IPS-NIHi11 (cell line): Measurements from ENCODE around the gene TRABD.

Experiments
- DNase-seq: peaks from one replicate; pipeline ENCODE4 v3.0.0; 2012; ENCODE audit warnings: mixed read lengths, low spot score

The TRABD gene

GRCh38 chr22:50186761-50187523 is 1.2 kb downstream of the TRABD start:
- no peak for DNase-seq

DNA sequence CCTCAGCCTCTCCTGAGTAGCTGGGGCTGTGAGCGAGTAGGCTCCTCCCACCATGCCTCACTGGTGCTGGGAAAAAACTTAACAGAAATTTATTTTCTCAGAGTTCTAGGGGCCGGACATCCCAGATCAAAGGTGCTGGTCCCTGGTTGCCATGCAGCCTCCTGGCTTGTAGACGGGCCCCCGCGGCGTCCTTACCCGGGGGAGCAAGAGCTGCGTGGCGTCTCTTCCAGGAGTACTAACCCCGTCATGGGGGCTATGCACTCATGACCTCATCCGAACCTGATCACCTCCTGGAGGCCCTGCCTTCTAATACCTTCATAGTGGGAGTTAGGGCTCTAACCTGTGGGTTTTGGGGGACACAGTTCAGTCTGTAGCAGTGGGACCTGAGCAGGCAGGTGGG is 2.6 kb downstream of the TRABD start:
- no peak for DNase-seq

DNA sequence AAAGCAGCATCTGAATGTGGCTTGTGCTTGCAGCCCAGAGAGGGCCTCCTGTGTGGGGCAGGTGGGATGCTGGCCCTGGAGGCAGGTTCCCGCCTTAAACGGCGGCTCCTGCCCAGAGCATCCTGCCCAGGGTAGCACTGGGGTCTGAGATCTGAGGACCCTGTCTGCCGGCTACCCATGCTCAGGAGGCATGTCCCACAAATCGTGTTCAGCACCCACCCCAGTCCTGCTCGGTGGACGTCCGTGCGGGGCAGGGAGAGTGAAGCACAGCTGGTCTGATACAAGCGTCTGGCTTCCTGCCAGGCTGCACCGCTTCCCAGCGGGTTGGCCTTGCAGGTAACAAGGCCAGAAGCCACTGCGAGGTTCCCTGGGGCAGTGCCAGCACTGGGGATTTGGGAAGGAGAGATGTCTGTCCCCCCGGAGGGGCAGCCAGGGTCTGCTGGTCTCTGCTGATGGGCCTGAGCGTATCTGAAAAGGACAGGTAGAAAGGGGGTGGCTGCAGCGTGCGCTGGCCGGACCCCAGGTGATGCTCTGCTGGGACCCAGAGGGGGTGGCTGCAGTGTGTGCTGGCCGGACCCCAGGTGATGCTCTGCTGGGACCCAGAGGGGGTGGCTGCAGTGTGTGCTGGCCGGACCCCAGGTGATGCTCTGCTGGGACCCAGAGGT is 3.6 kb downstream of the TRABD start:
- no peak for DNase-seq

DNA sequence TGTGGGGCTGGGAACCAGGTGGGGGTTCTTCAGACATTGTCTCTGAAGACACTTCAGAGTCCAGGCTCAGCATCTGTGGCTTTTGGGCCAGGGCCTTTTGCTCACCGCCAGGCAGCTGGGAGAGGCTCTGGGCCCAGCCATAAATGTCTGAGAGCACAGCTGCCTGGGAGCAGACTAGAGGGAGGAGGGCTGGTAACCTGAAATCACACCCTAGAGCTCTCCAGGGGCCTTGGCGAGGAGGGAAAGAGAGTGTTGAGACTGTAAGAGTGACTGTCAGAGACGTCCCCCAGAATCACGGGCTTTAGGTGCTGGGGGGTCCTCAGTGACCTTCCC is 4.1 kb downstream of the TRABD start:
- no peak for DNase-seq

- peak; percentile 84 for DNase-seq
These were observed 4.6 kb downstream of the TRABD start for GRCh38 chr22:50190182-50190940.

- no peak for DNase-seq
These were observed 5.4 kb downstream of the TRABD start for GRCh38 chr22:50190941-50191741.

GRCh38 chr22:50192436-50193204 is 6.9 kb downstream of the TRABD start:
- no peak for DNase-seq

- DNase-seq = no peak
These were observed 7.9 kb downstream of the TRABD start for GRCh38 chr22:50193621-50194020.

GRCh38 chr22:50194037-50194805 is 8.5 kb downstream of the TRABD start:
- DNase-seq = no peak

GRCh38 chr22:50196256-50196655 is 10.5 kb downstream of the TRABD start:
- DNase-seq = no peak

- no peak for DNase-seq
These were observed 11.5 kb downstream of the TRABD start for GRCh38 chr22:50197000-50197800.

DNA sequence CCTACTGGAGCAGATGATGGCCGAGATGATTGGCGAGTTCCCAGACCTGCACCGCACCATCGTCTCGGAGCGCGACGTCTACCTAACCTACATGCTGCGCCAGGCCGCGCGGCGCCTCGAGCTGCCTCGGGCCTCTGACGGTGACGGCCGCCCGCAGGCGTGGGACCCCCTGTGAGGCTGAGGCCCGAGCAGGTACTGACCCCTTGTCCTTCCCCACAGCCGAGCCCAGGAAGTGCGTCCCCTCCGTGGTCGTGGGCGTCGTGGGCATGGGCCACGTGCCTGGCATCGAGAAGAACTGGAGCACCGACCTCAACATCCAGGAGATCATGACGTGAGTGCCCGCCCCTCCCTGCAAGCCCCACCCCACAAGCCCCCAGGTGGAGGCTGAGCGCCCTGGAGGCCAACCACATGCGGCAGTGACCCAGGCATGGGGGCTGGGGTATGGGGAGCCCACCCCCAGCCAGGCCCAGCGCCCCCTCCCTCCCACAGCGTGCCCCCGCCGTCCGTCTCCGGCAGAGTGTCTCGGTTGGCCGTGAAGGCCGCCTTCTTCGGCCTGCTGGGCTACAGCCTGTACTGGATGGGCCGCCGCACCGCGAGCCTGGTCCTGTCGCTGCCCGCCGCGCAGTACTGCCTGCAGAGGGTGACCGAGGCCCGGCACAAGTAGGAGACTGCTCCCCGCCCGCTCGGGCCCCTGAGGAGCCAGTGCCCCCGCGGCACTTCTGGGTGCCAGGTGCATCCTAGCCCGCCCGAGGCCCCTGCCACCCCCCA is 12.3 kb downstream of the TRABD start:
- no peak for DNase-seq

- no peak for DNase-seq
These were observed 12.9 kb downstream of the TRABD start for GRCh38 chr22:50198624-50199017.

DNA sequence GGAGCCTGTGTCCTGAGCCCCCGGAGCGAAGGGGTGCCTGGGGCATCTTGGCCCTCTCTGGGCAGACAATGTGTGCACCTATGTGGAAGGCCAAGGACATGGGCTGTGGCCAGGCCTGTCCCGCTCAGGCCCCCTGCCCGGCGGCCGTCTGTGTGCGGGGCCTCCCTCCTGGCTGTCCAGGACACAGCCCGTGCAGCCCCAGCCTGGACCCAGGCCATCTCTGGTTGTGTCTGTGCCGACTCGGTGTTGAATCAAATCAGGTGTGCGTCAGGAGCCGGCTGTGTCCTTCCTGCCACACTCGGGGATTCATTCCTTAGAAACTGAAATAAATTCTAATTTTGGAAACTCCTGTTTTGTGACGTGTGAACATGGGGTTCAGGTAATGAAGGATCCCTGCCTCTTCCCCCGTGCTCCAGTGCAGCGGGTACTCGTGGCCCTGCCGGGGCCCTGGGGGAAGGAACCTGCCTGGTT is 13.6 kb downstream of the TRABD start:
- no peak for DNase-seq

GRCh38 chr22:50199829-50200460 is 14.2 kb downstream of the TRABD start:
- DNase-seq = peak; percentile 76

DNA sequence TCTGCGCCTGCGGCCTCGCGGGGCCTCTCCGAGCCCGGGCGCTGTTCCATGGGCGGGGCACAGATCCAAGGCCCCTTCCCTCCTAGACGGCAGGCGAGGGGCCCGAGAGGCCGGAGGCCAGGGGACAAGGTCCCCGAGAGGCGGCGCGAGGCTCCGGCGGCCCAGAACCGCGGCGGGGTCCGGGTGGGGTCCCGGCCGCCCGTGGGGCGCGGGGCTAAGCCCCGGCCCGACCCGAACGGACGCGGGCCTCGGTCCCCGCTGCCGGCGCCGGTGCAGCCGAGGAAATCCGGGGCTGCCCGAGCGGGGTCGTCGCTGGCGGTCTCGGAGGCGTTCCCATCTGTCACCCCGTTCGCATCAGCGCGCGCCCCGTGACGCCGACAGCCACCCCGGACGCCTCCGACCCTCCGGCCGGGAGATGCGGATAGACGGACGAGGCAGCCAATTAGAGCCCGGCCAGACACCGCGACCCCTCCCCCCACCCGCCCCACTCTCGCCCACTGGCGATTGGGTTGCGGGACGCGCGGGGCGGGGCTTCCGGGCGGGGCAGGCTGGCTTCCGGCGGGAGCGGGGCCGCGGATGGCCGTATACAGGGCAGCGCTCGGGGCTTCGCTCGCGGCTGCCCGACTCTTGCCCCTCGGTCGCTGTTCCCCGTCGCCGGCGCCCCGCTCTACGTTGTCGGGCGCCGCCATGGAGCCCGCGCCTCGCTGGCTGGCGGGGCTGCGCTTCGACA is 14.9 kb downstream of the TRABD start, which contains the start of gene SELENOO:
Gene SELENOO, plus strand, starts transcription at position 551 of the 730 bp plus-strand sequence. Its CDS starts 26 bp downstream, at position 577.
- DNase-seq = peak; percentile 99
